Activated CD4-positive, alpha-beta memory T cell treated with anti-CD3 and anti-CD28 coated beads, Interleukin-2, amount 10 ng/mL, durations not matched to agents 7 days and 5 days (primary cell): ENCODE measurements around the gene NSUN6. TPM values are rescaled to one million over a fixed set of nuclear protein-coding genes. Genes with fewer than 3 reads are reported as not detected.

Source experiments
- total RNA-seq, 2 experiments: library from RNA; stranded (reverse); gene quantifications; one replicate each; pipeline ENCODE4 v1.2.3, GENCODE V29; 2021

NSUN6 gene
- total RNA-seq, 2 experiments from 2014 or later: 31.0 to 35.0 TPM

Other genes with a start within 250 kb of the NSUN6 start
- 10 to 100 TPM; 19.3 to 20.4 TPM for gene ARL5B, start 7.8 kb upstream of the NSUN6 start, total RNA-seq